ENCODE results near the gene CDC14B. TPM values are rescaled to one million over a fixed set of nuclear protein-coding genes. Genes with fewer than 3 reads are reported as not detected.

CDC14B gene
- total RNA-seq, 1 experiment from 2014 or later, result 57.1 TPM

DNA sequence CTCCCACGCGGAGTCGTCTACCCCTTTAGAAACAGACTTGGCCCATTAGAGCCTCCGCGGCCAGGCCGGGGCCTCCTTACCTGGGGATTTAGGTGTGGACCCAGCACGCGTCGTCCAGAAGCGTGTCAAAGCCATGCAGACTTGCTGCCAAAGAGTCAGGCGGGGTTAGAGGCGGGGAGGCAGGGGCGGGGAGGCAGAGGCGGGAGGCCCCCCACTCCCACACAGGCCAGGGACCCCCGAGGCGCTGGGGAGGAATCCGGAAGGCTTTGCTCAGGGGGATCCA lies 122.6 kb downstream of the CDC14B start (continued):
- TF ChIP-seq, protein P1, sequence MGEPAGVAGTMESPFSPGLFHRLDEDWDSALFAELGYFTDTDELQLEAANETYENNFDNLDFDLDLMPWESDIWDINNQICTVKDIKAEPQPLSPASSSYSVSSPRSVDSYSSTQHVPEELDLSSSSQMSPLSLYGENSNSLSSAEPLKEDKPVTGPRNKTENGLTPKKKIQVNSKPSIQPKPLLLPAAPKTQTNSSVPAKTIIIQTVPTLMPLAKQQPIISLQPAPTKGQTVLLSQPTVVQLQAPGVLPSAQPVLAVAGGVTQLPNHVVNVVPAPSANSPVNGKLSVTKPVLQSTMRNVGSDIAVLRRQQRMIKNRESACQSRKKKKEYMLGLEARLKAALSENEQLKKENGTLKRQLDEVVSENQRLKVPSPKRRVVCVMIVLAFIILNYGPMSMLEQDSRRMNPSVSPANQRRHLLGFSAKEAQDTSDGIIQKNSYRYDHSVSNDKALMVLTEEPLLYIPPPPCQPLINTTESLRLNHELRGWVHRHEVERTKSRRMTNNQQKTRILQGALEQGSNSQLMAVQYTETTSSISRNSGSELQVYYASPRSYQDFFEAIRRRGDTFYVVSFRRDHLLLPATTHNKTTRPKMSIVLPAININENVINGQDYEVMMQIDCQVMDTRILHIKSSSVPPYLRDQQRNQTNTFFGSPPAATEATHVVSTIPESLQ (CRISPR knock-in tag; IDR thresholded peaks at IDR 0.05), result no peak

DNA sequence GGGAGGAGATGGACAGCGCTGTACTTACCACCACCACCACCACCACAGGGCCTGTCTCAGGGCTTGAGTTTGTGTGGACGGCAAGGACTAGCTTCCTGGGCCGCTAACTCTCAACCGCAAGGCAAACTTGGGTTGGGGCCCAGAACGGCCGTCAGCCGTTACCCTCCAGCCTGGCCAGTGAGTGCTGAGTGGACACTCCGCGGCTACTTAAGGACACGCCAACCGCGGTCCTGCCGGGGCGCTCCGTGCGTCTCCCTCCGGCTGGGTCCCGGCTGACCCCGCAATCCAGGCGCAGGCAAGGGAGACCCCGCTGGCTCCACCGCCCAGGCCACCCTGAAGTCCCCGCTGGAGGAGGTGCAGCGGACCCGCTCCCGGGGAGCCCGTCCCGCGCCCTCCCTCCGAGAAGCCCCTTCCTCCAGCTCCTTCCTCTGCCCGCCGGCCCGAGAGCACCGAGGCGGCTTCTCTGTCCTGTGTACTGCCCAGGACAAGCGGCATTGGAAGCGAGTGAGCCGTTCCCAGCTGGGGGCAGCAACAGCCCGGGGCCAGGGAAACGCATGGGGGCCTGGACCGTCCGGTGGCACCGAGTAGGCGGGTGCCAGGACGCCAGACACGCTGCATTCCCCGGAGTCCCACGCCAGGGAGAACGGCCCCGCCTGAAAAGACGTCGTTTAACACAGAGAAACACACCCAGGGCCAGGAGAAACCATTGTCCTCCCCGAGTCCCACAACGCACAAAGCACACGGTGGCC lies 123.1 kb downstream of the CDC14B start:
- DNase-seq (ENCODE audit: low spot score) (no peak), ATAC-seq (no peak)
- peaks cover 20% of the 10 kb centered on the region for H3K4me1 Mint-ChIP-seq
- H3K36me3 Mint-ChIP-seq, result peaks cover 7% of the 10 kb centered on the region
- H3K9me3 Mint-ChIP-seq, result no peaks in the 10 kb centered on the region
- no peak for TF ChIP-seq NR3C1 (CRISPR knock-in tag; conservative IDR thresholded peaks at IDR 0.05; ENCODE audit: low read depth)
- no peak for TF ChIP-seq ZNF671 (CRISPR knock-in tag; IDR thresholded peaks at IDR 0.05)
- TF ChIP-seq, protein P2, sequence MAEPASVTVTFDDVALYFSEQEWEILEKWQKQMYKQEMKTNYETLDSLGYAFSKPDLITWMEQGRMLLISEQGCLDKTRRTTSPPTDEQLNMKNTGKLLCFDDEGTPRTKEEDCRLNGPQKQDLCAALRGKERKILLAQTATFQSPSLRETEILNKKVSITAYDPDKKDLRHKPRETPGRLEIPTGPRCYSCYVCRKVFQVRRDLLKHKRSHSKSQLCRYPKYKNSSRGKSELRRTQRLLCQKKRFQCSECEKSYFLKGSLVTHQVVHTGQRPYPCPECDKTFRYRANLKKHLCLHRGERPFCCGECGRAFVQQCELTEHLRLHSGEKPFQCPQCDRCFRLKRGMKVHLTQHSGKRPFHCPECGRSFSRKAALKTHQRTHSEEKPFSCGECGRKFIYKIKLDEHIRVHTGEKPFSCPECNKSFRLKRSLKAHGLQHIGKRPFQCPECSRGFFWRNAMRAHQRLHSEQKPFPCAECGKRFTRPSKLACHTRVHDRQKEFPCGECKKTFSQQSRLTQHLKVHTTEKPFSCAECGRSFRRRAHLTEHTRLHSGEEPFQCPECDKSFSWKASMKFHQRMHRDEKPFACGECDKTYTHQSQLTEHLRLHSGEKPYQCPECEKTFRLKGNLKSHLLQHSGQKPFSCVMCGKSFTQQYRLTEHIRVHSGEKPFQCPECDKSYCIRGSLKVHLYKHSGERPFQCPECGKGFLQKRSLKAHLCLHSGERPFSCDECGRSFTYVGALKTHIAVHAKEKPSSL (CRISPR knock-in tag; conservative IDR thresholded peaks at IDR 0.05), result no peak
- TF ChIP-seq ZNF121 (CRISPR knock-in tag; IDR thresholded peaks at IDR 0.05), result no peak
- TF ChIP-seq ZNF138 (CRISPR knock-in tag; conservative IDR thresholded peaks at IDR 0.05), result no peak
- TF ChIP-seq PRRX2 (CRISPR knock-in tag; IDR thresholded peaks at IDR 0.05), result no peak
- TF ChIP-seq ATF1 (CRISPR knock-in tag; IDR thresholded peaks at IDR 0.05), result no peak
- TF ChIP-seq IRF2 (CRISPR knock-in tag; IDR thresholded peaks at IDR 0.05; ENCODE audit: borderline replicate concordance, low read depth), result no peak
- TF ChIP-seq, protein P3, sequence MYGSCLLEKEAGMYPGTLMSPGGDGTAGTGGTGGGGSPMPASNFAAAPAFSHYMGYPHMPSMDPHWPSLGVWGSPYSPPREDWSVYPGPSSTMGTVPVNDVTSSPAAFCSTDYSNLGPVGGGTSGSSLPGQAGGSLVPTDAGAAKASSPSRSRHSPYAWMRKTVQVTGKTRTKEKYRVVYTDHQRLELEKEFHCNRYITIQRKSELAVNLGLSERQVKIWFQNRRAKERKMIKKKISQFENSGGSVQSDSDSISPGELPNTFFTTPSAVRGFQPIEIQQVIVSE (CRISPR knock-in tag; IDR thresholded peaks at IDR 0.05; ENCODE audit: borderline replicate concordance), result no peak
- no peak for TF ChIP-seq RELA (CRISPR knock-in tag; IDR thresholded peaks at IDR 0.05; ENCODE audit: borderline replicate concordance)
- no peak for TF ChIP-seq ETV6 (CRISPR knock-in tag; IDR thresholded peaks at IDR 0.05)
- TF ChIP-seq NFYB (CRISPR knock-in tag; conservative IDR thresholded peaks at IDR 0.05; ENCODE audit: low read depth), result no peak
- no peak for TF ChIP-seq CREM (CRISPR knock-in tag; IDR thresholded peaks at IDR 0.05)
- TF ChIP-seq FOXP1 (CRISPR knock-in tag; IDR thresholded peaks at IDR 0.05; ENCODE audit: borderline replicate concordance), result no peak
- TF ChIP-seq ZNF232 (CRISPR knock-in tag; IDR thresholded peaks at IDR 0.05), result no peak
- H3K27me3 Mint-ChIP-seq (ENCODE audit: low read depth), result no peaks in the 10 kb centered on the region
- ChIA-PET POLR2A (no interaction called here), CTCF (interaction anchor here (0.9 kb wide), 1 partner anchor 43 kb away, joined by 3 read pairs; no protein-coding TSS in a partner anchor)
- no peak overlapping the region for H3K27ac Mint-ChIP-seq
- no peak overlapping the region for H3K4me3 Mint-ChIP-seq

DNA sequence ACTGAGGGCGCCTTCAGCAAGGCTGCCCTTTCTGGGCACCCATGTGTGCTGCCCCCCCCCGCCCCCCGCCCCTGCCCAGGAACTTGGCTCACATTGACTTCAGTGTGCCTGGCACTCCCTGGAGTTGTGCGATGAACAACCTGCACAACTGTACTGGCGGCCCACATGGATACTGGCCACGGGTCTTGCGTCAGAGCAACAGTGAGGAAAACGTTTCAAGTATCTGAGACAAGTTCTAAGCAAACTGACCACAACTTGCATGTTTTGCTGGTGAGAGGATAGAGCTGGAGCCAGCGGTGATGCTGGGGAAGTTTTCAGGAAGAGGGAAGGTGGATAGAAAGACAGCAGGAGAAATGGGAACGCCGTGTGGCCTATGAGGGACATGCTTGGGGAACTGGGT lies 124.3 kb downstream of the CDC14B start:
- ATAC-seq (no peak), DNase-seq (ENCODE audit: low spot score) (no peak)
- H3K9me3 Mint-ChIP-seq, result no peaks in the 10 kb centered on the region
- H3K4me1 Mint-ChIP-seq, result peaks cover 12% of the 10 kb centered on the region
- ChIA-PET CTCF (interaction anchor here (0.6 kb wide), 1 partner anchor 168 kb away, joined by 7 read pairs; no protein-coding TSS in a partner anchor), POLR2A (no interaction called here)
- TF ChIP-seq NR3C1 (CRISPR knock-in tag; conservative IDR thresholded peaks at IDR 0.05; ENCODE audit: low read depth), result no peak
- TF ChIP-seq, protein P4, sequence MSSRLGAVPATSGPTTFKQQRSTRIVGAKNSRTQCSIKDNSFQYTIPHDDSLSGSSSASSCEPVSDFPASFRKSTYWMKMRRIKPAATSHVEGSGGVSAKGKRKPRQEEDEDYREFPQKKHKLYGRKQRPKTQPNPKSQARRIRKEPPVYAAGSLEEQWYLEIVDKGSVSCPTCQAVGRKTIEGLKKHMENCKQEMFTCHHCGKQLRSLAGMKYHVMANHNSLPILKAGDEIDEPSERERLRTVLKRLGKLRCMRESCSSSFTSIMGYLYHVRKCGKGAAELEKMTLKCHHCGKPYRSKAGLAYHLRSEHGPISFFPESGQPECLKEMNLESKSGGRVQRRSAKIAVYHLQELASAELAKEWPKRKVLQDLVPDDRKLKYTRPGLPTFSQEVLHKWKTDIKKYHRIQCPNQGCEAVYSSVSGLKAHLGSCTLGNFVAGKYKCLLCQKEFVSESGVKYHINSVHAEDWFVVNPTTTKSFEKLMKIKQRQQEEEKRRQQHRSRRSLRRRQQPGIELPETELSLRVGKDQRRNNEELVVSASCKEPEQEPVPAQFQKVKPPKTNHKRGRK (CRISPR knock-in tag; IDR thresholded peaks at IDR 0.05; ENCODE audit: borderline replicate concordance), result no peak
- TF ChIP-seq ETV6 (CRISPR knock-in tag; IDR thresholded peaks at IDR 0.05), result no peak
- peaks cover 11% of the 10 kb centered on the region for H3K36me3 Mint-ChIP-seq
- H3K27me3 Mint-ChIP-seq (ENCODE audit: low read depth), result no peaks in the 10 kb centered on the region
- no peak overlapping the region for H3K4me3 Mint-ChIP-seq
- peak overlapping the region; percentile 81; the same call in 1 of the 2 replicates for H3K27ac Mint-ChIP-seq
